HCT116 (cell line): ENCODE results near the gene MEF2D.

Experiments used
- EZH2 ChIP-seq: fragments of 200-600 bp; sonication (generic); IDR thresholded peaks from 2 replicates; pipeline ENCODE4 v1.6.1; 2017; ENCODE audit warnings: antibody characterized with exemption, mixed run types
- POLR2A ChIP-seq: IDR thresholded peaks from 2 replicates; pipeline ENCODE4 v1.7.0; 2011; ENCODE audit warnings: borderline replicate concordance; ENCODE audit not compliant: insufficient read depth, insufficient read length; ENCODE audit errors: extremely low read depth
- SIN3A ChIP-seq: IDR thresholded peaks from 2 replicates; pipeline ENCODE4 v1.6.1; 2012; ENCODE audit warnings: low read depth
- TF ChIP-seq, protein P1 (sequence below), 3 experiments: fragments of 200-600 bp in 1 of 3; sonication (generic) in 1 of 3; IDR thresholded peaks in 2 of 3; conservative IDR thresholded peaks in 1 of 3; 2 replicates each; pipeline ENCODE4 v1.5.1; 2012 to 2017; ENCODE audit warnings: low read depth in 2 of 3, low read length in 2 of 3, antibody characterized with exemption in 1 of 3, borderline replicate concordance in 1 of 3, control low read depth in 1 of 3, mild to moderate bottlenecking in 1 of 3, mixed read lengths in 1 of 3, mixed run types in 1 of 3, moderate library complexity in 1 of 3; ENCODE audit not compliant: insufficient read depth in 1 of 3
- TF ChIP-seq, protein P2 (sequence below): IDR thresholded peaks from 2 replicates; pipeline ENCODE4 v1.6.1; 2012; ENCODE audit warnings: low read depth

DNA sequence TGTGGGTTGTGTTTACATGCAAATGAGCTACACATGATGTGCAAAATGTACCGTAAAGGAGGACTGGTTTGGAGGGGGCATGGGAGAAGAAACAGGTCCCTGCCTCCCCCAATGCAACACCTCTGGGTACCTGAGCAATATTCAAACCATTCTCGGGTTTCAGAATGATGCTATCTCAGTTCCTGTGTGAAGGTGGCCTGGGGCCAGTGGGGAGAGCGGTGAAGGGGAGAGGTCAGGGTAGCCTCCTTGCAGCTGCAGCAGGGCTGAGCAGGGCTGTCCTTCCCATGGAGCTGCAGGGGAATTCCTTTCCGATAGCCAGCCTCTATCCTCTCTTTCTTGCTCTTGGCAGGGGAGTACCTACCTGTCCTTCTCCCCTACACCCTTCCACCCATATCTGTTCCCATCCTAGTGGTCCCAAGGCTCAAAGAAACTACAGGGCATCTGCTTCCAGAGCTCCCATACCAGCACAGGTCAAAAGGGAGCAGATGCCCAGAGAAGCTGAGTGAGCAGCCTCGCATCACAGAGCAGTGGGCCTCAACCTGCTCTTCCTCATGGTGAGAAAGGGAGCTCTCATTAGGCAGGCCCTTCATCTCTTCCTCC lies 11.9 kb downstream of the MEF2D start:
- TF ChIP-seq, protein P1, sequence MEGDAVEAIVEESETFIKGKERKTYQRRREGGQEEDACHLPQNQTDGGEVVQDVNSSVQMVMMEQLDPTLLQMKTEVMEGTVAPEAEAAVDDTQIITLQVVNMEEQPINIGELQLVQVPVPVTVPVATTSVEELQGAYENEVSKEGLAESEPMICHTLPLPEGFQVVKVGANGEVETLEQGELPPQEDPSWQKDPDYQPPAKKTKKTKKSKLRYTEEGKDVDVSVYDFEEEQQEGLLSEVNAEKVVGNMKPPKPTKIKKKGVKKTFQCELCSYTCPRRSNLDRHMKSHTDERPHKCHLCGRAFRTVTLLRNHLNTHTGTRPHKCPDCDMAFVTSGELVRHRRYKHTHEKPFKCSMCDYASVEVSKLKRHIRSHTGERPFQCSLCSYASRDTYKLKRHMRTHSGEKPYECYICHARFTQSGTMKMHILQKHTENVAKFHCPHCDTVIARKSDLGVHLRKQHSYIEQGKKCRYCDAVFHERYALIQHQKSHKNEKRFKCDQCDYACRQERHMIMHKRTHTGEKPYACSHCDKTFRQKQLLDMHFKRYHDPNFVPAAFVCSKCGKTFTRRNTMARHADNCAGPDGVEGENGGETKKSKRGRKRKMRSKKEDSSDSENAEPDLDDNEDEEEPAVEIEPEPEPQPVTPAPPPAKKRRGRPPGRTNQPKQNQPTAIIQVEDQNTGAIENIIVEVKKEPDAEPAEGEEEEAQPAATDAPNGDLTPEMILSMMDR (IDR thresholded peaks at IDR 0.05 in 2 of 3, conservative IDR thresholded peaks at IDR 0.05 in 1 of 3; ENCODE audit: borderline replicate concordance in 1 of 3, insufficient read depth in 1 of 3, low read depth in 2 of 3, low read length in 2 of 3) = no peak
- TF ChIP-seq, protein P2, sequence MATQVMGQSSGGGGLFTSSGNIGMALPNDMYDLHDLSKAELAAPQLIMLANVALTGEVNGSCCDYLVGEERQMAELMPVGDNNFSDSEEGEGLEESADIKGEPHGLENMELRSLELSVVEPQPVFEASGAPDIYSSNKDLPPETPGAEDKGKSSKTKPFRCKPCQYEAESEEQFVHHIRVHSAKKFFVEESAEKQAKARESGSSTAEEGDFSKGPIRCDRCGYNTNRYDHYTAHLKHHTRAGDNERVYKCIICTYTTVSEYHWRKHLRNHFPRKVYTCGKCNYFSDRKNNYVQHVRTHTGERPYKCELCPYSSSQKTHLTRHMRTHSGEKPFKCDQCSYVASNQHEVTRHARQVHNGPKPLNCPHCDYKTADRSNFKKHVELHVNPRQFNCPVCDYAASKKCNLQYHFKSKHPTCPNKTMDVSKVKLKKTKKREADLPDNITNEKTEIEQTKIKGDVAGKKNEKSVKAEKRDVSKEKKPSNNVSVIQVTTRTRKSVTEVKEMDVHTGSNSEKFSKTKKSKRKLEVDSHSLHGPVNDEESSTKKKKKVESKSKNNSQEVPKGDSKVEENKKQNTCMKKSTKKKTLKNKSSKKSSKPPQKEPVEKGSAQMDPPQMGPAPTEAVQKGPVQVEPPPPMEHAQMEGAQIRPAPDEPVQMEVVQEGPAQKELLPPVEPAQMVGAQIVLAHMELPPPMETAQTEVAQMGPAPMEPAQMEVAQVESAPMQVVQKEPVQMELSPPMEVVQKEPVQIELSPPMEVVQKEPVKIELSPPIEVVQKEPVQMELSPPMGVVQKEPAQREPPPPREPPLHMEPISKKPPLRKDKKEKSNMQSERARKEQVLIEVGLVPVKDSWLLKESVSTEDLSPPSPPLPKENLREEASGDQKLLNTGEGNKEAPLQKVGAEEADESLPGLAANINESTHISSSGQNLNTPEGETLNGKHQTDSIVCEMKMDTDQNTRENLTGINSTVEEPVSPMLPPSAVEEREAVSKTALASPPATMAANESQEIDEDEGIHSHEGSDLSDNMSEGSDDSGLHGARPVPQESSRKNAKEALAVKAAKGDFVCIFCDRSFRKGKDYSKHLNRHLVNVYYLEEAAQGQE = no peak
- TF ChIP-seq SIN3A (no peak), POLR2A (no peak), EZH2 (no peak)
